Activated CD4-positive, alpha-beta T cell treated with anti-CD3 and anti-CD28 coated beads, Interleukin-2, amount 50 U/mL, for 4 hours (primary cell): ENCODE results near the gene SEH1L.
"Not testable (repeated sequence)": the region's sequence is repeated elsewhere in the genome, so short reads cannot be mapped to it uniquely, and the experiment has no call there.

Source experiments
- DNase-seq, 2 experiments: peaks; one replicate each; pipeline ENCODE4 v3.0.0-alpha.2; 2020

The SEH1L gene

DNA sequence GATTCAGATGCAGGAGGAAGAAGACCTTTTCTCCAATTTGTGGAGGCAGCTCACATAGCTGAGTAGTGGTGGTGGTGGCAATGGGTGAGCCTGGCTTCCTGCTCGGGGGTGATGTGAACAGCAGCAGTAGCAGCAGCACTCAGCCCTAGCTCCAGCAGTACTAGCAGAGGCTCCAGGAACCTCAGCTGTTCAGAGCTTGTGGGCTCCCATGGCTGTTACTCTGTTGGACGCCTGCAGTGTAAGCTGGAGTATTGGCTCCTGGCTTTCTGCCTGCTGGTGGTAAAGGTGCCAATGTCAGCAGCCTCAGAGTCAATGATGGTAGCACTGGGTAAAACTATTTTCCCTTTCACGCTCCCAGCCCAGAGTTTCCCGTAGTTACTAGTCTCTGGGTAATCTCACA lies 3.1 kb upstream of the SEH1L start:
- DNase-seq, result no peak

DNA sequence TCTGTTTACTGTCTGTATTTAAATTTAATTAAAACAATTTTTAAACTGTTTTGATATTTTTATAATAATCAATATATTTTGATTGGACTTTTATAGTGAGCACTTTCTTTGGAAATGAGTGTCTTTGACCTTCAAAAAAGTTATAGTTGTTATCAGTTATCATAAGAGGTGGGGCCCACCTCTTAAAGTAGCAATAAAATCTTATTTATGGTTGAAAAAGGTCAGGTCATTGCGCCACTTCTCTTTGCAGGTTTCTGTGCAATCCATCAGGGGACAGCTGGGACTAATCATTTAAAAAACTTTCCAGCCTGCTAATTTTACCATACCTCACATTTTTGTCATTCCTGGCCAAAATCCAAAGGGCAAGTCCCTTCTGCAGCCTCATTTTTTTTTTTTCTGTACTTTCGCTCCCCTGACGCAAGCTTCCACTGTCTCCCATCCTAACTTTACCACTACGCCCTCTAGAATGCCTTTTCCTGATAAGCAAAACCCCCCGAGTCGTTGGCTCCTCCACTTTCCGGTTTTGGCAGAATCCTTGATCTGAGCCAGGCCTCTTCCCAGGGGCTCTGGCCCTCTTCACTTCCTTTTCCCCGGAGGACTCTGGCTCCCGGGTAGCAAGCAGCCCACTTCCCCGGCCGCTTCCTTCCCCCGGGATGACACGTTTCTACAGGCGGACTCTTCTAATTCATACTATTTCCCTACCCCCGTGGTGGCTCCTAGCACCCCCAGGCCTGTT lies 1.1 kb upstream of the SEH1L start:
- DNase-seq, result no peak

DNA sequence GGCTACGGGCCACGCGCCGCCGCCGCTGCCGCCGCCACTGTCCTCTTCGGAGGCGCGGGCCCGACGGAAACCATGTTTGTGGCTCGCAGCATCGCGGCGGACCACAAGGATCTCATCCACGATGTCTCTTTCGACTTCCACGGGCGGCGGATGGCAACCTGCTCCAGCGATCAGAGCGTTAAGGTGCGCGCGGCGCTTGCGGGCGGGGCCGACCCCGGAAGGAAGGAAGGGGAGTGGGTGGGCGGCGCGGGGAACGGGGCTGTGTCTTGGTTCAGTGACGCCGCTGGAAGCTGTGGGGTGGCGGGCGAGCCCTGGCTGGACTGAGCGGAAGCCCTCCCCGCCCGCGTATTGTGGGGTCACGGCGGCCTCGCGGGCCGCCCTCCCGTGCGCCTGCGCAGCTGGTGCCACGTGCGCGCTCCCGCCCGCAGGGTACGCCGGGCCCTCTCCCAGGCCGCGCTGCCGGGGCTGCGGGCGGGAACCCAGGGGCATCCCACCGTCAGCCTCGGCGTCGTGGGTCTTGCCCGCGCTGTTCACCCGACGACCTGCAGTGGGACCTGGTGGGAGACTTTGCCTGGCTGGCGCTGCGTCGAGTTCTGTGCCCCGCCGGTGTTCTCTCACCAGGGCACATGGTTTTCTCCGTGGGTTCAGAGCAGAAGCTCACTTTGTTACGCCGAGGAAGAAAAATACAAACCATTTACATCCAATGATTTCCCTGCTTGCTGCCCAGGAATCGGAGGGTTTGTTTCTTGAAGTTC lies 416 bp downstream of the SEH1L start:
- DNase-seq, result peak; percentile 99

DNA sequence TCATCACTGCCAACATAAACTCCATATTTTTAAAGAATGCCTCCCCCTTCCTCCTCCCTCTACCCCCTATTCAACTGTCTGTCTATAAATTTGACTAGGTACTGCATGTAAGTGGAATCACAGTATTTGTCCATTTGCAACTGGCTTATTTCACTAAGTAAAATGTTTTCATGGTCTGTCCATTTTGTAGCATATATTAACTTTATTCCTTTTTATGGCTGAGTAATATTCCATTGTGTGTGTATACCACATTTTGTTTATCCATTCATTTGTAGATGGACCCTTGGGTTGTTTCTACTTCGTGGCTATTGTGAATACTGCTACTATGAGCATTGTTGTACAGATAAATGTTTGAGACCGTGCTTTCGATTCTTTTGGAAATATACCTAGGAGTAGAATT lies 10.7 kb downstream of the SEH1L start:
- DNase-seq, result no peak

DNA sequence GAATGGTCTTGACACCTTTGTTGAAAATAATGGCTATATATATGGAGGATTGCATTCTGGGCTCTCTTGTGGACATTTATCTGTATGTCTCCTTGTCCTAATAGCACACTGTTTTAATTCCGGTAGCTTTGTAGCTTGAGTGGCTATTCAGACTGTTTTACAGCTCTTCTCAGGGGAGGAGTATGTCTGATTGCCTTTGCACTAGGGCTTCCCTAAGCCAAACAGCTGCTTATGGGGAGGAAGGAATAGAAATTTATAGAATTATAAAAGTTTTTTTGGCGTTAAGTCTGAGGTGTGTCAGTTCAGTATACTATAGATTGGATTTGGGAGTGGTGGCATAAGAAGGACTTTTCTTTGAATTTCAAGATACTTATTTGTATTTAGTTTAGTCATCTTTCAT lies 12.6 kb downstream of the SEH1L start:
- DNase-seq, result no peak

DNA sequence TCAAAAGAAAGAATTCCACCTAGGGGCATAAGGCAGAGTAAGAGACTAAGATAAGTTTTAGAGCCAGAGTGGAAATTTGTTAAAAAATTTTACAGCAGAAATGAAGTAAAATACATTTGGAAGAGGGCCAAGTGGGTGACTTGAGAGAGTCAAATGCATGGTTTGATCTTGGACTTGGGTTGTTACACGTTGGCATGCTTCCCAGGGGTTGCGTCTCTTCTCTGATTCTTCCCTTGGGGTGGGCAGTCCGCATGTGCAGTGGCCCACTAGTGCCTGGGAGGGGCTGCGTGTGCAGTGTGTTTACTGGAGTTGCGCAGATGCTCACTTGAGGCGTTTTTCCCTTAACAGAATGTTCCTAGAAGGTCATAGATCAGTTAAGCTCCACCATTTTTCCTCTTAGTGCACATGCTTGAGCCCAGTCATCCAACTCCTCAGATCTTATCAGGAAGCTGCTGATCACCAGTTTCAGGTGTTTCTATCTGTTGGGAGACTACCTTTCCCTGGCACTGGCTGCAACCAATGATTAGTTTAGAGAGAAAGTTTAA lies 13.1 kb downstream of the SEH1L start:
- DNase-seq, result no peak

DNA sequence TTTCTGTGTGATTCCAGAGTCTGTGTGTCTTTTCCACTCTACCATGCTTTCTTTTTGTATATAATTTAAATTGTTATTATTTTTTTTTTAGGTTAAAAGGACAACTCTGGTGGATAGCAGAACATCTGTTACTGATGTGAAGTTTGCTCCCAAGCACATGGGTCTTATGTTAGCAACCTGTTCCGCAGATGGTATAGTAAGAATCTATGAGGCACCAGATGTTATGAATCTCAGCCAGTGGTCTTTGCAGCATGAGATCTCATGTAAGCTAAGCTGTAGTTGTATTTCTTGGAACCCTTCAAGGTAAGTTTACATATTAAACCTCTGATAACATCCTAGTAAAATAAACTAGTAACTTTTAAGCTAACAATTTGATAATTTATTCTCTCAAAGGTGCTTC lies 15.3 kb downstream of the SEH1L start:
- no peak for DNase-seq

DNA sequence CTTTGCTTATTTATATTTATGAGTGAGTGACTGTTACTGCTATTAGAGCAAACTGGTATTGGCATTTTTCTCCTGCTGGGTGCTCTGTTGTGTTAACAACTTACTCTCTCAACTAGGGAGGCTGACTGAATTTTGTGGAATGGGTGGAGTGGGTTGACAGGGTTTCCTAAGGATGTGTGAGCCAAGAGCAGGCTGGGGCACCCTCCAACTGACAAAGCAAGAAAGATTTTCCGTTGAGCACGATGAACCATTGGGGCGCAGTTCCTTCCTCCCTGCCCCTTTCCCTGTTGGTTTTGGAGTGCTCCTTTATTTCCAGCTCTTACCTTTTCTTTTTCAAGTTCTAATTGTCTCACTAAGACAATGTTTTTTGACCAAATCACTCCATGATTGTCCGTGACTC lies 20.3 kb downstream of the SEH1L start:
- no peak for DNase-seq

DNA sequence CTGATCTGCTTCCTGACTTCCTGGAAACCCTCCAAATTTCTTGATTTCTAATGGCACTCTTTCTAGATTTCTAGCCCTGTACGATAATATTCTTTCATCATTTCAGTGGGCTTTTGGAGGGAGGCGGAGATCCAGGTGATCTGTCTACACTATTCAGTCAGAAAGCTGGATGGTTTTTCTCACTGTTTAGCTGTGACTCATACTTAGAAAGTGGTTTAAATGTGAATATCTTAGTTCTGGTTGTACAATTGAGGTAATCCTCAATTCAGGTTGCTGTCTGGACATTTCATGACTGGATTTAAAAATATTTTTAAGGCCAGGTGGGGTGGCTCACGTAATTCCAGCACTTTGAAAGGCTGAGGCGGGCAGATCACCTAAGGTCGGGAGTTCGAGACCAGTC lies 20.8 kb downstream of the SEH1L start:
- no peak for DNase-seq

DNA sequence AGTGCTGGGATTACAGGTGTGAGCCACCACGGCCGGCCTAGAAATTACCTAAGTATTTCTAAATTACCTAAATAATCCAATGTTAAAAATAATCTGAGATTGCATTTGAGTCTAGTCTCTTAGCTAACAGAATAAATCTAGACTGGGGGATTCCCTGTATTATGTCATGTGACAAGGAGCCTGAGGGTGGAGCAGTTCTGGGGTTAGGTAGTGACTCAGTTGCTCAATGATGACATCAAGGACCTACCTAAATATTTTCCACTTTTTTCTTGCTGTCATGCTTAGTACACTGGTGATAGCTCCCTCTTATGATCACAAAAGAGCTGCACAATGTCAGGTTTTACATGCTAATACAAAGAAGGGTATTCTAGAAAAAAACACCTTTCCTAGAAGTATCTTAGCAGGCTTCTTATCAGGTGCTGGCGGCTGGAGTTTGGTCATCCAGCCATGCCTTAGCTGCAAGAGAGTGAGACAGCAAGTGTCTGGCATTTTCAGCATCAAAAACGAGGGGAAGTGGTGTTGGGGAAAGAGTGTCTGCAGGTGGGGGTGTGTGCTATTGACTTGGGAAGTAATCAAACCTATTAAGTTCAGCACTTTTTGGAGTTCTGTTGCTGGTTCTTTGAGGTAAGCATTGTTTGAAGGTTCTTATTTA lies 25.9 kb downstream of the SEH1L start:
- no peak for DNase-seq

DNA sequence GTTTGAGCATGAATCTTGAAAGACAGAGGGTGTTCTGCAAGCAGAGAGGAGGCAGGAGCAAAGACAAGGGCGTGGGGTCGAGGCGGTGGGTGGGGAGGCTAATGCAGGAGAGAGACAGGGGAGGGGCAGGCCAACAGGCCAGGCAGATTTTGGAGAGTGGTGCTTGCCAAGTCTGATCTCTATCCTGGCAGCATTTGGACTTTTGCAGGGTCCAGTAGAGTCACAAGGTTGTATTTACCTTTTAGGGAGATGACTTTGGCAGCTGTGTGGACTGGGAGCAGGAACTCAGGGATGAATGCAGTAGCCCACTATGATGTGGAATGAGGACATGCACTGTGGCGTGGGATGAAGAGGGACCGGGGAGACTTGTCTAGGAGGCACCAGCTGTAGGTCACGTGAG lies 27.7 kb downstream of the SEH1L start:
- no peak for DNase-seq

DNA sequence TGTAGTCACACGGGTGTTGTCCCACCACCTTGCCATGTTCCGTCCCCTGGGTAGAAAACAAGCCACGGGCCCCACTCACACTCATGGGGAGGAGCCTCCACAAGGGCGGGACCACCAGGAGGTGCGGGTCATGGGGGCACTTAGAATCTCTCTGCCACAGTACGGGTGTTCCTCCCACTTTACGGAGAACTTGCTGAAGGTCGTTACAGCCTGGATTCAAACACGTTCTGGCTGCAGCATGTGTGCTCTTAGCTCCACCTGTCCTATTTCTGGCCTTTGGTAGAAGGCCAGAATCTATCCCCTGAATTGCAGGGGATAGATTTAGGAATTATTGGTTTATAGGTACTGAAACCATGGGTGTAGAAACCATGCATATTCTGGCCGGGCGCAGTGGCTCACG lies 28.5 kb downstream of the SEH1L start:
- DNase-seq, result no peak

DNA sequence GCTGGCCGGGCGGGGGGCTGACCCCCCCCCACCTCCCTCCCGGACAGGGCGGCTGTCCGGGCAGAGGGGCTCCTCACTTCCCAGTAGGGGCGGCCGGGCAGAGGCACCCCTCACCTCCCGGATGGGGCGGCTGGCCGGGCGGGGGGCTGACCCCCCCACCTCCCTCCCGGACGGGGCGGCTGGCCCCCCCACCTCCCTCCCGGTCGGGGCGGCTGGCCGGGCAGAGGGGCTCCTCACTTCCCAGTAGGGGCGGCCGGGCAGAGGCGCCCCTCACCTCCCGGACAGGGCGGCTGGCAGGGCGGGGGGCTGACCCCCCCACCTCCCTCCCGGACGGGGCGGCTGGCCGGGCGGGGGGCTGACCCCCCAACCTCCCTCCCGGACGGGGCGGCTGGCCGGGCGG lies 32.3 kb downstream of the SEH1L start:
- not testable (repeated sequence) for DNase-seq

DNA sequence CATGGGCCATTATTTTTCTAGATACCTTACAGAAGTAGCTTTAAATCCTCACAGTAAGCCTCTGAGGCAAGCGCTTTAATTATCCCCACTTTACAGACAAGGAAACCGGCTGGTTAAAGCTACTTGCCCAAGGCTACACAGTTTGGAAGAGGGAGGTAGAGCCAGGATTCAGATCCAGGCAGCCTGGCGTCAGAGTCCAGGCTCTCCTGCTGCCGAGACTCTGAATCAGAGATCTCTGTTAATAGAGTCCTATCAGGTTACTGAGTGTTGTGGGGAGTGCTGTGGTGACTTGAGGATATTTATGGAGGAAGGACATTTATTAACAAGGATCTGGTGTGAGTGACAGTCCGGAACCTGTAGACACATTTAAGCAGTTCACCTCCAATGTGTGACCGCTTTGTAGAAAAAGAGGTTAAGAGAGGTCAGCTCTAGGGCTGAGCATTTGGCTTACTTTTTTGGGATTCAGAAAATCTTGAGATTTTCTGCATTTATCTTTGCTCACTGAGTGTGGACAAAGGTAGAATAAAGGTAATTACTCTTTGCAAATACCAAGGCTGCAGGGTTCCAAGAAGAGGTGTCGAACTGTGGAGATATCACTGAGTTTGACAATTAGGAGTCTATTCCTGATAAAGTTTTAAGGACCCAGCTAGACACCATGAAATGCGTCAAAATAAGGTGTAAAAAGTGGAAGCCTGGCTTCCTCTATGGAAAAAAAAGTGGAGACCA lies 41.7 kb downstream of the SEH1L start:
- DNase-seq, result no peak

DNA sequence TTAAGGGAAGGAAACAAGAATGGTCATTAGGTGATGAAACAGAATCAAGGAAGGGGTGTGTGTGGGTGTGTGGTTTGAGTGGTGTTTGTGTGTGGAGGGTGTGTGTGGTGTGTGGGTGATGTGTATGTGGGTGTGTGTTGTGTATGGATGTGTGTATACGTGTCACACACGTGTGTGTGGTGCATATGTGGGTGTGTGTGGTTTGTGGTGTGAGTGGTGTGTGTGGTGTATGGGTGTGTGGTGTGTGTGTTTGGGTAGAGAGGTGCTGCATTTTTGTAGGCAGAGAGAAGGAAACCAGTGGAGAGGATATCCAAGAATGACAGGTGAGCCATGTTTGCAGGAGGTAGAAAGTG lies 42.3 kb downstream of the SEH1L start:
- DNase-seq, result peak; percentile 22 to 29

DNA sequence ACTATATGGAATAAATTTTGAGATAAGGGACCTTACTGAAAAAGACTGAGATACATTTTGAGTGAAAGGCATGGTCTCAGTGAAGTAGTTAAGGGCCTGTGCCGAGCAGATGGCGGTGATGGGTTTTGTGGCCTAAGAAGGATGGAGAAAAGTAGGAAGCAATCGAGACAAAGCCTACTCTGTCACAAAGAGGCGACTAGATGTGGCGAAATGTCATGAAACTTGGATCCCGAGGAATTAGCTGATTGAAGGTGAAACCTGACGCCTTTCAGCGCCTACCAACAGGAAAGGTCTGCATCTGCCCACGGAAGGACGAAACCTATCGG lies 42.8 kb downstream of the SEH1L start:
- DNase-seq, result no peak

DNA sequence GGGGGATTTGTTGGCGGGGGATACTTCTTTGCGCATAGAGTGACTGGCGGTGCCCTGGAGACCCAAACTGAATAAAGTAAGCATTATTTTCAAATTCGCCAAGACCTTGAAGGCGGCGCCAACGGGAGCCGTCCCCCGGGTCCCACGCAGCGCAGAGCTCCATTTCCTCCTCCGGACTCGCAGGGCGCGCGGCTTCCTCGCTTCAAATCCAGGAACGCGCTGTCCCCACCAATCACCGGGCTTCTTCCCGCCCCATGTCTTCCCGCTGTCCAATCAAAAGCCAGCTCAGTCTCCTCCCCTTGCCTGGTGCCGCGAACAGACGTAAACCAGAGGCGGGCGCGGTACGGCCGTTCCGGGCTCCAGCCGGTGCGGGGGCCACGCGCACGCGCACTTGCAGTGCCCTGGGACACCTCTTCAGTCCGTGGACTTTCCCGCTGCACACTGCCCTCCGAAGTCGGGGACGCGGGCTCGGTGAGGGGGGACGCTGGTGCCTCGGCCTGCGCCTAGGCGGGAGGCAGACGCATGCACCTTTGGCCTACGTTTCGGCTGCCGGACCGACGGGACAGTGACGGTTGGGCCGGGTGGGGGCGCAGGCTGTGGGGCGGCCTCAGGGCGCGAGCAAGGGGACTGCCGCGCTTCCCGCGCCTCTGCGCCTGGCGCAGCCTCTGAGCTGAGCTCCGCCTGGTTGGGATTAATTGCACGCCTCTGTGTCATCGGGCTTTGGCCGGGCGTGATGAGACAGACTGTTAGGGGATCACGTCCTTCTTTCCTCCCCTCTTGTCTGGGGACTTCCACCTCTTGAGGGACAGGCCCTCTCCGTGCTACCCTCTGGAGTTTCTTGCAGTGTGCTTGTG lies 43.4 kb downstream of the SEH1L start, which contains the start of gene CEP192:
Gene CEP192 (plus strand): TSS at position 396 of the 854 bp plus-strand sequence. CDS start 8,063 bp downstream, outside the sequence.
- peak; percentile 95 to 96 for DNase-seq

DNA sequence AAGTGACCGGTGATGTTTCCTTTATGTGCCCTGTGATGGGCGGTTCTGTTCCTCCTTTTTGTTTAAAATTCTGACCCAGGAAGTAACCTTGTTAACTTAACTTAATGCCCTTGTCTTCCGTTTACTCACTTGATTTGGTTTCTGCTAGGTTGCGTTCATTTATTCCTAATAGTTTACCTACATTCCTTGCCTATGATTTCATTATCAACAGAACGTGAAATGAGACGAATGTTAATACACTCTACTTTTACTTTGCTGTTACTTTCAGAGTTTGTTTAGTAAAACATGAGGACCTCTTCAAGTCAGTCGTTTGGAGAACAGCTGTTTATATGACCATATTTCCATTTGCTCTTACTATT lies 44.0 kb downstream of the SEH1L start:
- no peak for DNase-seq

DNA sequence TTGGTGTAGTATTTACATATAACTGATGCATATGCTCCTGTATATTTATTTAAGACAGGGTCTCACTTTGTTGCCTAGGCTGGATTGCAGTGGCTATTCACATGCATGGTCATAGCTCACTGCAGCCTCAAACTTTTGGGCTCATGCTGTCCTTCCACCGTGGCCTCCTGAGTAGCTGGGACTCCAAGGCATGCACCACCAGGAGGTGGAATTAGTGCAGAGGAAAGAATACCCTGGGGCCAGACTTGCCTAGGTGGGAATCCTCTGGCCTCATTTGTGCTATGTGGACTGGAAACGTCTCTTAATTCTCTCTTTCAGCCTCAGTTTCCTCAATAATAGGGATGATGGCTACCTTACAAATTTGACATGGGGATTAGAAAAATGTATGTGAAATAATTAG lies 45.6 kb downstream of the SEH1L start:
- DNase-seq, result no peak

DNA sequence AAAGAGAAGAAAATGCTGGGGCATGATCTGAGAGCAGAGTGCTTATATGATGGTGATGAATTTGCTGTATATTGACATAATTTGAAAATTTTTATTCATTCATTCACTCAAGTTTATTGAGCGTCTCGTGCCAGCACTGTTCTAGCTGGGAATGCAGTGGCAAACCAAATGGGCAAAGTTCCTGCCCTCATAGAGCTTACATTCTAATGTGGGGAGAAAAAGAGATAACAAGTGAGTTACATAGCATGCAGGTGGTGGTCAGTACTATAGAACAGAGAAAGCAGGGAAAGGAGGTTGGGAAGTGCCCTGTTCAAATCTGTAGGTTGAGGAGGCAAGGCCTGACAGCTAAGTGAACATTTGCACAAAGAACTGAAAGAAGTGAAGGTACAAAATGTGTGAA lies 47.6 kb downstream of the SEH1L start:
- DNase-seq, result no peak

DNA sequence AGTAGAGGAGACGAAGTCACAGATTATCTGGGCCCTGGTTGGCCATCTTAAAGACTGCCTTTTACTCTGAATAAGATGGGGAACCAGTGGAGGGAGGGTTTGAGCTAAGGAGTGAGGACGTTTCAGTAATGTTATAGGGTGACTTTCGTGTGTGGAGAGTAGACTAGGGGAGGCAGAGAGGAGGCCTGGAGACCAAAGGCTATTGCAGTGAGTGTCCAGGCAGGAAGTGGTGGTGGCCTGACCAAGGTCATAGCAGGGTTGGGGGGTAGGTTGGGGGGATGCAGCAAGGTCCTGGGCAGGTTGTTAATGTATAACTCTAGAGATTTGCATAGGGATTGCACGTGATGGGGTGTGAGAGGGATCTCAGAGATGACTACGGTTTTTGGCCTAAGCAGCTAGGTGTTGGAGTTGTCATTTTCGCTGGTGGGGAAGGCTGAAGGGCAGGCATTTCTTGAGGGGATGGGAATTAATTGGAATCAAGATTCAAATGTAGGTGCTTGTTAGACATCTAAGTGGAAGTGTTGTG lies 48.2 kb downstream of the SEH1L start:
- no peak for DNase-seq

DNA sequence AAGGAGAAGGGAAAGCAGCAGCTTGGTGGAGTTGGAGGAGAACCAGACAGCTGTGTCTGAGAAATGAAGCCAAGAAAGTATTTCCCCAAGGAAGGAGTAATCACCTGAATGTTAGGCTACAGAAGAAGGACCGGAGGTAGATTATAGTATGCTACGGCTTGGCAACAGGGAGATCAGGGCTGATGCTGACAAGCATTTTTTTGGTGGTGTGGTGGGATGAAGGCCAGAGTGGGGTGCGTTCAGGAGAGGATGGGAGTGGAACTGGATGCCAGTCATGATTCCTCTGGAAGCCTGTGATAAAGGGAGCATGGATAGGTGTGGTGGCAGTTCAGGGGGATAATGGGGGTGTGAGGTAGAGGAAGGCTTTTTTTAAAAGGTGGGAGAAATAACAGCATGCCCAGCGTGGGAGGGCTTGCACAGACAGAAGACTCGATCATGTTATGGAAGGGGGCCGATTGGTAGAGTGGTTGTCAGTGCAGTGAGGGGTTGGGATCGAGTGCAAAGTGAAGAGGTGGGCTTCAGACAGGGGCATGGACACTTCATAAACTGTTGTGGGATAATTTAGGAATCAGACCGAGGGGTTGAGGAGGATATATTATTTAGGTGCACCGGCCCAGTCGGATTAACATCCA lies 49.0 kb downstream of the SEH1L start:
- no peak for DNase-seq
